WTC11 (cell line): Measurements from ENCODE around the gene MYPN. TPM values are rescaled to one million over a fixed set of nuclear protein-coding genes. Genes with fewer than 3 reads are reported as not detected.

Source experiments
- ATAC-seq: fragments of 200-7000 bp; cut with Tn5 transposase; 2 replicates; pipeline ENCODE4 v1.10.0; 2021; ENCODE audit warnings: mild to moderate bottlenecking, moderate library complexity
- CTCF ChIA-PET: fragments of 300-600 bp; sonication (Branson Sonifier 250); formaldehyde crosslinking; loops from one replicate; lab custom pipeline; 2021; ENCODE audit warnings: antibody characterized with exemption; lab: Charles Lee
- POLR2A ChIA-PET: fragments of 350-600 bp; sonication (Branson Sonifier 250); formaldehyde crosslinking; loops from one replicate; lab custom pipeline; 2021; ENCODE audit warnings: antibody characterized with exemption; lab: Charles Lee
- DNase-seq: peaks from one replicate; pipeline ENCODE4 v3.0.0; 2021; ENCODE audit warnings: low spot score
- H3K27ac Mint-ChIP-seq: 2 replicates; pipeline ENCODE4 v1.8.0; 2021; ENCODE audit warnings: mixed read lengths
- H3K27me3 Mint-ChIP-seq: 2 replicates; pipeline ENCODE4 v1.8.0; 2021; ENCODE audit warnings: low read depth, mild to moderate bottlenecking, moderate library complexity, mixed read lengths
- H3K36me3 Mint-ChIP-seq: 2 replicates; pipeline ENCODE4 v1.8.0; 2021; ENCODE audit warnings: mixed read lengths
- H3K4me1 Mint-ChIP-seq: 2 replicates; pipeline ENCODE4 v1.8.0; 2022; ENCODE audit warnings: mixed read lengths
- H3K4me3 Mint-ChIP-seq: 2 replicates; pipeline ENCODE4 v1.8.0; 2021; ENCODE audit warnings: mild to moderate bottlenecking, moderate library complexity, mixed read lengths
- H3K9me3 Mint-ChIP-seq: 2 replicates; pipeline ENCODE4 v1.8.0; 2021; ENCODE audit warnings: mixed read lengths
- ATF3 ChIP-seq: sonication (generic); formaldehyde crosslinking; conservative IDR thresholded peaks from 2 replicates; pipeline ENCODE4 v1.8.1; 2022; ENCODE audit warnings: mild to moderate bottlenecking, missing genetic modification reagents
- EMX1 ChIP-seq: fragments of 250-450 bp; sonication (Bioruptor Pico); IDR thresholded peaks from 2 replicates; pipeline ENCODE4 v1.8.0; 2021; ENCODE audit warnings: mild to moderate bottlenecking
- ERG ChIP-seq: fragments of 250-450 bp; sonication (Bioruptor Pico); IDR thresholded peaks from 2 replicates; pipeline ENCODE4 v1.8.0; 2021; ENCODE audit warnings: mild to moderate bottlenecking
- ETV6 ChIP-seq: sonication (generic); formaldehyde crosslinking; IDR thresholded peaks from 2 replicates; pipeline ENCODE4 v1.8.1; 2022; ENCODE audit warnings: mild to moderate bottlenecking, missing genetic modification reagents
- FOXP4 ChIP-seq: sonication (generic); formaldehyde crosslinking; IDR thresholded peaks from 2 replicates; pipeline ENCODE4 v1.8.0; 2022; ENCODE audit warnings: mild to moderate bottlenecking, missing genetic modification reagents
- IRF1 ChIP-seq: sonication (generic); formaldehyde crosslinking; IDR thresholded peaks from 2 replicates; pipeline ENCODE4 v1.8.0; 2023; ENCODE audit warnings: missing genetic modification reagents
- MXD4 ChIP-seq: fragments of 250-450 bp; sonication (Bioruptor Pico); IDR thresholded peaks from 2 replicates; pipeline ENCODE4 v1.8.0; 2021; ENCODE audit warnings: mild to moderate bottlenecking, moderate library complexity, borderline replicate concordance
- NFE2L1 ChIP-seq: sonication (generic); formaldehyde crosslinking; IDR thresholded peaks from 2 replicates; pipeline ENCODE4 v1.8.1; 2023; ENCODE audit warnings: missing genetic modification reagents
- NR2C2 ChIP-seq: sonication (generic); formaldehyde crosslinking; IDR thresholded peaks from 2 replicates; pipeline ENCODE4 v1.8.0; 2022; ENCODE audit warnings: mild to moderate bottlenecking, missing genetic modification reagents
- NR3C1 ChIP-seq: sonication (generic); formaldehyde crosslinking; conservative IDR thresholded peaks from 2 replicates; pipeline ENCODE4 v1.8.1; 2023; ENCODE audit warnings: low read depth, mild to moderate bottlenecking, missing genetic modification reagents
- OVOL2 ChIP-seq: fragments of 250-450 bp; sonication (Bioruptor Pico); IDR thresholded peaks from 2 replicates; pipeline ENCODE4 v1.9.0; 2021; ENCODE audit warnings: mild to moderate bottlenecking, borderline replicate concordance
- PRDM15 ChIP-seq: sonication (generic); formaldehyde crosslinking; IDR thresholded peaks from 2 replicates; pipeline ENCODE4 v1.8.0; 2022; ENCODE audit warnings: missing genetic modification reagents
- RORB ChIP-seq: fragments of 250-450 bp; sonication (Bioruptor Pico); IDR thresholded peaks from 2 replicates; pipeline ENCODE4 v1.9.0; 2021; ENCODE audit warnings: mild to moderate bottlenecking
- TEAD4 ChIP-seq: sonication (generic); formaldehyde crosslinking; IDR thresholded peaks from 2 replicates; pipeline ENCODE4 v1.8.0; 2022; ENCODE audit warnings: mild to moderate bottlenecking, missing genetic modification reagents
- ZNF219 ChIP-seq: sonication (generic); formaldehyde crosslinking; IDR thresholded peaks from 2 replicates; pipeline ENCODE4 v1.8.0; 2023; ENCODE audit warnings: missing genetic modification reagents, mild to moderate bottlenecking, borderline replicate concordance
- ZNF232 ChIP-seq: sonication (generic); formaldehyde crosslinking; IDR thresholded peaks from 2 replicates; pipeline ENCODE4 v1.8.0; 2022; ENCODE audit warnings: mild to moderate bottlenecking, missing genetic modification reagents
- total RNA-seq: library from RNA; stranded (reverse); gene quantifications from 3 replicates; pipeline ENCODE4 v1.2.3, GENCODE V29; 2021
- TF ChIP-seq, protein P1 (sequence below): sonication (generic); formaldehyde crosslinking; IDR thresholded peaks from 2 replicates; pipeline ENCODE4 v1.8.0; 2023; ENCODE audit warnings: missing genetic modification reagents, mild to moderate bottlenecking, borderline replicate concordance
- TF ChIP-seq, protein P2 (sequence below): fragments of 250-450 bp; sonication (Bioruptor Pico); IDR thresholded peaks from 2 replicates; pipeline ENCODE4 v1.9.0; 2021; ENCODE audit warnings: moderate library complexity, mild to moderate bottlenecking, inconsistent platforms, borderline replicate concordance
- TF ChIP-seq, protein P3 (sequence below): sonication (generic); formaldehyde crosslinking; IDR thresholded peaks from 2 replicates; pipeline ENCODE4 v1.8.1; 2023; ENCODE audit warnings: mild to moderate bottlenecking, moderate library complexity, missing genetic modification reagents

MYPN gene
- total RNA-seq, 1 experiment from 2014 or later: not detected

- H3K4me3 Mint-ChIP-seq: no peak overlapping the region
- ATAC-seq (peak; percentile 52), DNase-seq (no peak)
- H3K27ac Mint-ChIP-seq: no peak overlapping the region
- no peaks in the 10 kb centered on the region for H3K36me3 Mint-ChIP-seq
- H3K27me3 Mint-ChIP-seq: no peaks in the 10 kb centered on the region
- POLR2A ChIA-PET: interaction anchor here (0.5 kb wide), 1 partner anchor 108 kb away, joined by 3 read pairs; no protein-coding TSS in a partner anchor
- H3K9me3 Mint-ChIP-seq: no peaks in the 10 kb centered on the region
- CTCF ChIA-PET: interaction anchor here (1.2 kb wide), 2 partner anchors 35 to 283 kb away, joined by 3 to 4 read pairs; no protein-coding TSS in a partner anchor
- 0 out of 2 replicates have a peak, but pooled peaks cover 3% of the 10 kb centered on the region for H3K4me1 Mint-ChIP-seq
- TF ChIP-seq ZNF219 (no peak), FOXP4 (no peak), RORB (no peak), TEAD4 (CRISPR knock-in tag) (no peak), NFE2L1 (CRISPR knock-in tag) (no peak), NR3C1 (CRISPR knock-in tag) (no peak), IRF1 (CRISPR knock-in tag) (no peak), NR2C2 (no peak), MXD4 (CRISPR knock-in tag) (no peak), OVOL2 (no peak), ZNF232 (no peak), EMX1 (CRISPR knock-in tag) (no peak), ETV6 (CRISPR knock-in tag) (no peak), ERG (CRISPR knock-in tag) (no peak), ATF3 (CRISPR knock-in tag) (no peak), PRDM15 (CRISPR knock-in tag) (no peak)
- TF ChIP-seq, protein P1, sequence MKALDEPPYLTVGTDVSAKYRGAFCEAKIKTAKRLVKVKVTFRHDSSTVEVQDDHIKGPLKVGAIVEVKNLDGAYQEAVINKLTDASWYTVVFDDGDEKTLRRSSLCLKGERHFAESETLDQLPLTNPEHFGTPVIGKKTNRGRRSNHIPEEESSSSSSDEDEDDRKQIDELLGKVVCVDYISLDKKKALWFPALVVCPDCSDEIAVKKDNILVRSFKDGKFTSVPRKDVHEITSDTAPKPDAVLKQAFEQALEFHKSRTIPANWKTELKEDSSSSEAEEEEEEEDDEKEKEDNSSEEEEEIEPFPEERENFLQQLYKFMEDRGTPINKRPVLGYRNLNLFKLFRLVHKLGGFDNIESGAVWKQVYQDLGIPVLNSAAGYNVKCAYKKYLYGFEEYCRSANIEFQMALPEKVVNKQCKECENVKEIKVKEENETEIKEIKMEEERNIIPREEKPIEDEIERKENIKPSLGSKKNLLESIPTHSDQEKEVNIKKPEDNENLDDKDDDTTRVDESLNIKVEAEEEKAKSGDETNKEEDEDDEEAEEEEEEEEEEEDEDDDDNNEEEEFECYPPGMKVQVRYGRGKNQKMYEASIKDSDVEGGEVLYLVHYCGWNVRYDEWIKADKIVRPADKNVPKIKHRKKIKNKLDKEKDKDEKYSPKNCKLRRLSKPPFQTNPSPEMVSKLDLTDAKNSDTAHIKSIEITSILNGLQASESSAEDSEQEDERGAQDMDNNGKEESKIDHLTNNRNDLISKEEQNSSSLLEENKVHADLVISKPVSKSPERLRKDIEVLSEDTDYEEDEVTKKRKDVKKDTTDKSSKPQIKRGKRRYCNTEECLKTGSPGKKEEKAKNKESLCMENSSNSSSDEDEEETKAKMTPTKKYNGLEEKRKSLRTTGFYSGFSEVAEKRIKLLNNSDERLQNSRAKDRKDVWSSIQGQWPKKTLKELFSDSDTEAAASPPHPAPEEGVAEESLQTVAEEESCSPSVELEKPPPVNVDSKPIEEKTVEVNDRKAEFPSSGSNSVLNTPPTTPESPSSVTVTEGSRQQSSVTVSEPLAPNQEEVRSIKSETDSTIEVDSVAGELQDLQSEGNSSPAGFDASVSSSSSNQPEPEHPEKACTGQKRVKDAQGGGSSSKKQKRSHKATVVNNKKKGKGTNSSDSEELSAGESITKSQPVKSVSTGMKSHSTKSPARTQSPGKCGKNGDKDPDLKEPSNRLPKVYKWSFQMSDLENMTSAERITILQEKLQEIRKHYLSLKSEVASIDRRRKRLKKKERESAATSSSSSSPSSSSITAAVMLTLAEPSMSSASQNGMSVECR: no peak
- TF ChIP-seq, protein P2, sequence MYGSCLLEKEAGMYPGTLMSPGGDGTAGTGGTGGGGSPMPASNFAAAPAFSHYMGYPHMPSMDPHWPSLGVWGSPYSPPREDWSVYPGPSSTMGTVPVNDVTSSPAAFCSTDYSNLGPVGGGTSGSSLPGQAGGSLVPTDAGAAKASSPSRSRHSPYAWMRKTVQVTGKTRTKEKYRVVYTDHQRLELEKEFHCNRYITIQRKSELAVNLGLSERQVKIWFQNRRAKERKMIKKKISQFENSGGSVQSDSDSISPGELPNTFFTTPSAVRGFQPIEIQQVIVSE (CRISPR knock-in tag): no peak
- TF ChIP-seq, protein P3, sequence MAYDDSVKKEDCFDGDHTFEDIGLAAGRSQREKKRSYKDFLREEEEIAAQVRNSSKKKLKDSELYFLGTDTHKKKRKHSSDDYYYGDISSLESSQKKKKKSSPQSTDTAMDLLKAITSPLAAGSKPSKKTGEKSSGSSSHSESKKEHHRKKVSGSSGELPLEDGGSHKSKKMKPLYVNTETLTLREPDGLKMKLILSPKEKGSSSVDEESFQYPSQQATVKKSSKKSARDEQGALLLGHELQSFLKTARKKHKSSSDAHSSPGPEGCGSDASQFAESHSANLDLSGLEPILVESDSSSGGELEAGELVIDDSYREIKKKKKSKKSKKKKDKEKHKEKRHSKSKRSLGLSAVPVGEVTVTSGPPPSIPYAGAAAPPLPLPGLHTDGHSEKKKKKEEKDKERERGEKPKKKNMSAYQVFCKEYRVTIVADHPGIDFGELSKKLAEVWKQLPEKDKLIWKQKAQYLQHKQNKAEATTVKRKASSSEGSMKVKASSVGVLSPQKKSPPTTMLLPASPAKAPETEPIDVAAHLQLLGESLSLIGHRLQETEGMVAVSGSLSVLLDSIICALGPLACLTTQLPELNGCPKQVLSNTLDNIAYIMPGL (CRISPR knock-in tag): no peak
Observed at GRCh38 chr10:68121852-68122251, 12.6 kb downstream of the MYPN start.
